Testis (tissue), 2 donors: Measurements from ENCODE around the gene TMED5.

Experiments
- CTCF ChIP-seq, 3 experiments: fragments of 450-650 bp in 2 of 3; fragments of 200-600 bp in 1 of 3; sonication (generic) in 1 of 3; IDR thresholded peaks; one replicate each; pipeline ENCODE4 v1.5.1; 2016 to 2019; ENCODE audit warnings: antibody characterized with exemption in 3 of 3, mild to moderate bottlenecking in 2 of 3, moderate library complexity in 1 of 3
- POLR2A ChIP-seq: fragments of 450-650 bp; IDR thresholded peaks from one replicate; pipeline ENCODE4 v1.6.1; 2017; ENCODE audit warnings: antibody characterized with exemption, mild to moderate bottlenecking, moderate library complexity

- TF ChIP-seq CTCF (IDR thresholded peaks at IDR 0.05) (no peak), POLR2A (no peak)
Measured at GRCh38 chr1:93194231-93194990, 14.2 kb upstream of the TMED5 start.
